IMR-90 (cell line): ENCODE data around the gene CRB1. TPM values are rescaled to one million over a fixed set of nuclear protein-coding genes. Genes with fewer than 3 reads are reported as not detected.

Experiments used
- ATAC-seq: fragments of 200-7000 bp; cut with Tn5 transposase; 2 replicates; pipeline ENCODE4 v1.9.1; 2020; ENCODE audit warnings: low read depth, mild to moderate bottlenecking, moderate library complexity
- BruUV-seq: library from RNA; stranded (reverse); fragments of 400-500 nt; replicated peaks from 2 replicates; lab custom pipeline; 2021; lab: Mats Ljungman, UMichigan
- CTCF ChIA-PET: fragments of 300-600 bp; formaldehyde crosslinking; extraction: SDS; loops from one replicate; lab custom pipeline; 2021; ENCODE audit warnings: antibody characterized with exemption; lab: Yijun Ruan, JAX
- POLR2A ChIA-PET: fragments of 300-600 bp; sonication (Branson Sonifier 250); formaldehyde crosslinking; loops from one replicate; lab custom pipeline; 2022; ENCODE audit warnings: antibody characterized with exemption; ENCODE audit not compliant: unreplicated experiment; lab: Charles Lee
- DNase-seq: peaks from one replicate; pipeline ENCODE4 v3.0.0; 2013
- H2AFZ ChIP-seq: replicated peaks from 2 replicates; pipeline ENCODE3; 2013; ENCODE audit warnings: low read length, mild to moderate bottlenecking; ENCODE audit not compliant: poor library complexity
- H2AK5ac ChIP-seq: 2 replicates; pipeline ENCODE4 v1.6.1; 2013; ENCODE audit warnings: low read depth, low read length, inconsistent platforms
- H2AK9ac ChIP-seq: replicated peaks from 2 replicates; pipeline ENCODE3; 2013; ENCODE audit warnings: mild to moderate bottlenecking, low read depth, low read length, moderate library complexity; ENCODE audit not compliant: poor library complexity
- H2BK120ac ChIP-seq: 2 replicates; pipeline ENCODE4 v1.6.1; 2013; ENCODE audit warnings: low read depth, low read length, inconsistent platforms
- H2BK15ac ChIP-seq: 3 replicates; pipeline ENCODE4 v1.6.1; 2013; ENCODE audit warnings: low read depth, low read length, inconsistent platforms
- H2BK20ac ChIP-seq: 2 replicates; pipeline ENCODE4 v1.6.1; 2013; ENCODE audit warnings: low read depth, mild to moderate bottlenecking, inconsistent platforms, low read length, moderate library complexity
- H2BK5ac ChIP-seq: 2 replicates; pipeline ENCODE4 v1.6.1; 2013; ENCODE audit warnings: mild to moderate bottlenecking, low read depth, low read length, inconsistent platforms; ENCODE audit not compliant: poor library complexity, severe bottlenecking
- H3K14ac ChIP-seq: replicated peaks from 2 replicates; pipeline ENCODE4 v1.6.1; 2013; ENCODE audit warnings: low read depth, low read length, inconsistent platforms
- H3K18ac ChIP-seq: 2 replicates; pipeline ENCODE4 v1.6.1; 2013; ENCODE audit warnings: low read depth, low read length, control low read depth
- H3K23ac ChIP-seq: 2 replicates; pipeline ENCODE4 v1.6.1; 2013; ENCODE audit warnings: low read depth, low read length, inconsistent platforms
- H3K27ac ChIP-seq: 2 replicates; pipeline ENCODE4 v1.5.1; 2013; ENCODE audit warnings: mild to moderate bottlenecking, control low read depth, low read length; ENCODE audit not compliant: insufficient read depth
- H3K27me3 ChIP-seq: 2 replicates; pipeline ENCODE4 v1.6.1; 2013; ENCODE audit warnings: low read length; ENCODE audit not compliant: control insufficient read depth, insufficient read depth
- H3K36me3 ChIP-seq: 2 replicates; pipeline ENCODE4 v1.6.1; 2013; ENCODE audit warnings: low read length, mixed read lengths; ENCODE audit not compliant: control insufficient read depth, insufficient read depth
- H3K4ac ChIP-seq: 2 replicates; pipeline ENCODE4 v1.6.1; 2013; ENCODE audit warnings: low read depth, low read length, inconsistent platforms
- H3K4me1 ChIP-seq: 2 replicates; pipeline ENCODE4 v1.6.1; 2013; ENCODE audit warnings: low read length, mixed read lengths; ENCODE audit not compliant: control insufficient read depth, insufficient read depth
- H3K4me2 ChIP-seq: 2 replicates; pipeline ENCODE4 v1.6.1; 2013; ENCODE audit warnings: low read depth, mild to moderate bottlenecking, control low read depth, low read length, moderate library complexity
- H3K4me3 ChIP-seq: 2 replicates; pipeline ENCODE4 v1.5.1; 2013; ENCODE audit warnings: low read depth, mild to moderate bottlenecking, control low read depth, low read length, moderate library complexity; ENCODE audit not compliant: insufficient read depth
- H3K56ac ChIP-seq: 2 replicates; pipeline ENCODE4 v1.6.1; 2013; ENCODE audit warnings: low read length, inconsistent platforms; ENCODE audit not compliant: insufficient read depth; ENCODE audit errors: extremely low read depth
- H3K79me1 ChIP-seq, 2 experiments: 2 replicates each; pipeline ENCODE4 v1.6.1; 2013; ENCODE audit warnings: low read length in 2 of 2, inconsistent platforms in 1 of 2, low read depth in 1 of 2
- H3K9ac ChIP-seq: 2 replicates; pipeline ENCODE4 v1.6.1; 2013; ENCODE audit warnings: low read depth, low read length, control low read depth
- H3K9me1 ChIP-seq: 2 replicates; pipeline ENCODE4 v1.6.1; 2013; ENCODE audit warnings: low read length, inconsistent platforms; ENCODE audit not compliant: insufficient read depth
- H3K9me3 ChIP-seq: 2 replicates; pipeline ENCODE4 v1.6.1; 2013; ENCODE audit warnings: low read length; ENCODE audit not compliant: control insufficient read depth, insufficient read depth
- H4K20me1 ChIP-seq: 2 replicates; pipeline ENCODE4 v1.6.1; 2013; ENCODE audit warnings: low read length, inconsistent platforms; ENCODE audit not compliant: insufficient read depth
- H4K5ac ChIP-seq: 2 replicates; pipeline ENCODE4 v1.6.1; 2013; ENCODE audit warnings: mild to moderate bottlenecking, low read depth, low read length, control low read depth
- H4K8ac ChIP-seq, 2 experiments: 2 replicates each; pipeline ENCODE4 v1.6.1; 2013; ENCODE audit warnings: low read depth in 2 of 2, low read length in 2 of 2, control low read depth in 1 of 2, inconsistent platforms in 1 of 2
- H4K91ac ChIP-seq: 2 replicates; pipeline ENCODE4 v1.6.1; 2013; ENCODE audit warnings: low read depth, low read length, inconsistent platforms; ENCODE audit not compliant: insufficient read depth
- CTCF ChIP-seq: conservative IDR thresholded peaks from 2 replicates; pipeline ENCODE4 v1.5.1; 2012; ENCODE audit warnings: mild to moderate bottlenecking, low read depth, low read length, improper control_type of control experiment
- FOS ChIP-seq: fragments of 150-350 bp; IDR thresholded peaks from 2 replicates; pipeline ENCODE4 v1.6.1; 2016; ENCODE audit warnings: low read depth, low read length
- MAFK ChIP-seq: IDR thresholded peaks from 2 replicates; pipeline ENCODE4 v1.6.1; 2012; ENCODE audit warnings: low read depth, low read length, improper control_type of control experiment
- NFE2L2 ChIP-seq: fragments of 150-350 bp; IDR thresholded peaks from 2 replicates; pipeline ENCODE4 v1.6.1; 2016; ENCODE audit warnings: low read depth, mild to moderate bottlenecking, low read length
- RAD21 ChIP-seq: IDR thresholded peaks from 2 replicates; pipeline ENCODE4 v1.6.1; 2012; ENCODE audit warnings: low read length, improper control_type of control experiment
- RCOR1 ChIP-seq: IDR thresholded peaks from 2 replicates; pipeline ENCODE4 v1.6.1; 2012; ENCODE audit warnings: mild to moderate bottlenecking, low read length, improper control_type of control experiment; ENCODE audit not compliant: insufficient replicate concordance
- RFX5 ChIP-seq: IDR thresholded peaks from 2 replicates; pipeline ENCODE4 v1.8.0; 2012; ENCODE audit warnings: low read depth, mild to moderate bottlenecking, low read length, moderate library complexity
- SMC3 ChIP-seq: fragments of 150-350 bp; IDR thresholded peaks from 2 replicates; pipeline ENCODE4 v1.6.1; 2016; ENCODE audit warnings: low read depth, mild to moderate bottlenecking, antibody characterized with exemption, low read length, moderate library complexity
- WGBS, 2 experiments: methylation state at CpG; one replicate each; pipeline versions ENCODE4 v1.1.5 to v1.1.7; 2013; ENCODE audit warnings: missing lambda C conversion rate in 2 of 2; ENCODE audit not compliant: insufficient read length in 1 of 2; ENCODE audit errors: extremely low coverage in 2 of 2; 5-methylcytosine and 5-hydroxymethylcytosine counted together
- dilution Hi-C: fragments of 300-500 bp; cut with HindIII; formaldehyde crosslinking; loops from one replicate; pipeline ENCODE4 v1.14.3; 2018; ENCODE audit warnings: low sequenced_read_pairs; ENCODE audit not compliant: unreplicated experiment
- in situ Hi-C: fragments of 300-500 bp; cut with MboI; formaldehyde crosslinking; loops from 3 replicates; pipeline ENCODE4 v1.14.3; 2019; ENCODE audit warnings: low sequenced_read_pairs, inconsistent platforms, mixed read lengths
- intact Hi-C: fragments of 100-400 bp; cut with micrococcal nuclease; formaldehyde crosslinking; loops from 2 replicates; pipeline ENCODE4 v1.10.0; 2022
- polyA plus RNA-seq, 3 experiments: library from polyadenylated mRNA; depleted of rRNA; stranded (reverse); fragments of >200 nt; gene quantifications; 2 replicates each; pipeline ENCODE4 v1.2.3, GENCODE V29; 2012; ENCODE audit warnings: low replicate concordance in 1 of 3
- total RNA-seq: library from RNA; depleted of rRNA; stranded (reverse); fragments of >200 nt; gene quantifications from 2 replicates; pipeline ENCODE4 v1.2.3, GENCODE V29; 2012

The CRB1 gene
- total and polyA plus RNA-seq, 2 of the 4 experiments (the other 2 are of a cell fraction): not detected

GRCh38 chr1:197250616-197251015, 17.4 kb upstream of the CRB1 start:
- H2AFZ ChIP-seq: no peak overlapping the region
- H3K79me1 ChIP-seq: no peaks in the 10 kb centered on the region
- H3K4me2 ChIP-seq: no peak overlapping the region
- H3K36me3 ChIP-seq: no peaks in the 10 kb centered on the region
- no peaks in the 10 kb centered on the region for H4K20me1 ChIP-seq
- no peak overlapping the region for H4K5ac ChIP-seq
- no peaks in the 10 kb centered on the region for H3K27me3 ChIP-seq
- no peak overlapping the region for H2AK9ac ChIP-seq
- H3K4ac ChIP-seq: no peak overlapping the region
- no peak overlapping the region for H2BK20ac ChIP-seq
- no peak overlapping the region for H4K91ac ChIP-seq
- no peak overlapping the region for H2BK5ac ChIP-seq
- BruUV-seq: no TSS peak
- no peak overlapping the region for H3K14ac ChIP-seq
- H4K8ac ChIP-seq: no peak overlapping the region
- H3K9me1 ChIP-seq: no peaks in the 10 kb centered on the region
- intact Hi-C loops: no loop called here
- CTCF ChIA-PET: no interaction called here
- no peaks in the 10 kb centered on the region for H3K4me1 ChIP-seq
- DNase-seq (no peak), ATAC-seq (no peak)
- H3K27ac ChIP-seq: no peak overlapping the region
- in situ Hi-C loops: no loop called here
- H3K4me3 ChIP-seq: no peak overlapping the region
- H3K23ac ChIP-seq: no peak overlapping the region
- dilution Hi-C loops: no loop called here
- TF ChIP-seq NFE2L2: no peak
- TF ChIP-seq CTCF: no peak
- TF ChIP-seq RCOR1: no peak
- TF ChIP-seq RFX5: no peak
- no peak for TF ChIP-seq RAD21
- no peak for TF ChIP-seq MAFK
- TF ChIP-seq FOS: no peak
- TF ChIP-seq SMC3: no peak
- no peak overlapping the region for H2BK120ac ChIP-seq
- no peak overlapping the region for H3K18ac ChIP-seq
- no peak overlapping the region for H3K9ac ChIP-seq
- no peak overlapping the region for H2AK5ac ChIP-seq
- H3K56ac ChIP-seq: no peak overlapping the region
- no CpG with 5 or more reads among the region's 2 CpGs for WGBS, 2 experiments
- no peak overlapping the region for H2BK15ac ChIP-seq
- no peaks in the 10 kb centered on the region for H3K9me3 ChIP-seq
- POLR2A ChIA-PET: no interaction called here
